ENCODE data around the gene MINPP1. TPM values are rescaled to one million over a fixed set of nuclear protein-coding genes. Genes with fewer than 3 reads are reported as not detected.

MINPP1 gene
- total and polyA plus RNA-seq, 2 donors, result 11.1 to 16.9 TPM

DNA sequence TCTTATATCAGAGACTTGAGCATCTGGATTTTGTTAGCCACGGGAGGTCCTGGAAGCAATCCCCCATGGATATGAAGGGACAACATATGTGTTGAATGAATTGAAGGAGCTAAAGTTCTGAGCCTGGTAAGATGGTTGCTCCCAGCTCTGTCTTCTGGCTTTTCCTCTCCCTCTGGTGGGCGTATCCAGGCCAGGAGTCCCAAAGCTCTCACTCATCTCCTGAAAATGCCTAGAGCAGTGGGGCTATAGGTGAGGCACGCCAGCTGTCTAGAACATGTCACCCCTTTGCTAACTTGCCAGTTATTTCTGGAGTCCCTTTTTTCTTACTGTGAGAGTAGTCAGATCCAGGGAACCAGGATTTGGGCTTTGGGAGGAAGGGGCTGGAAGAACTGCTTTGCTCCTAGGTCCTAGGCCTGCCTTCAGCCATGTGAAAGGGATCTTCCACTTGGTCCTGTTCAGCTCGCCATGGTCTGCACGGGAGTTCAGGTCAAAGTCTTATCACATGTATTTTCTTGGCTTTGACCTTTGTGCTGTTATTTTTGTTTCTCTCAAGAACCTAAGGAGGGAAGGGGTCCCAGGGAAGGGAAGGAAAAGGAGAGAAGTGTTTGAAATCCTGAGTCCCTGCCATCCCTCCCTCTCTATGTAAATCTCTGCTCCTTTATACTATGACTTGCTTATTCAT is 73.6 kb downstream of the MINPP1 start:
- Histone ChIP-seq H3K9me3 (ENCODE audit: control insufficient read depth in 2 of 2, insufficient read depth in 1 of 2, low read length in 1 of 2) (no peaks in the 10 kb centered on the region), H3K4me1 (ENCODE audit: control insufficient read depth in 2 of 2, insufficient read depth in 2 of 2, low read length in 2 of 2) (no peaks in the 10 kb centered on the region), H3K27ac (ENCODE audit: low read depth in 1 of 2, low read length in 1 of 2) (no peak overlapping the region), H3K27me3 (ENCODE audit: control insufficient read depth in 2 of 2, insufficient read depth in 1 of 2, low read length in 1 of 2) (no peaks in the 10 kb centered on the region), H3K4me3 (ENCODE audit: low read length in 2 of 2) (no peak overlapping the region), H3K36me3 (ENCODE audit: control insufficient read depth in 2 of 2, insufficient read depth in 2 of 2, low read length in 1 of 2) (no peaks in the 10 kb centered on the region)
- 95% methylated on average over 5 of the region's 5 CpGs for WGBS
- no peak for DNase-seq (ENCODE audit: low read depth in 6 of 9, low spot score in 9 of 9)

DNA sequence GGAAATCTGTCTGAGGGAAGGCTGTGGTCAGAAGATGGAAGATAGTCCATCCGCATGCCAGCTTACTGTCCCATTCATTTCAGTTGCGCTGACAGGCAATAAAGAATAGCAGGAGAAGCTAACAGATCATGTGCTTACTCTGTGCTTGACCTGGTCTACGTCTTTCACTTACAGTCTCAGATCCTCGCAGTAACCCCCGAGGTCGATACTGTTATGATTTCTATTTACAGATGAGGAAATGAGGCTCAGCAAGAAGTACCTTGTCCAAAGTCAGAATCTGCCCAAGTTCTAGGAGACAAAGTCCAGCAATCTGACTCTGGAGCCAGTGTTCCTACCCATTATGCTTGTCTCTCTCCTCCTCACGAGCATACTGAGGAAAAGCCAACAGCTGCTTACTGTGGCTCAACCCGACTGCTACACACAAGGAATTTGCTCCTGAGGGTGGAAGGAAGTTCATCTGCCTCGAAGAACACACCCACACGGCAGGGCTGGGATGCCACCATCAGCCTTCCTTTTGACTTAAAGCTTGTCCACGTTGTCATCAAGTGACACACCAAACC is 74.2 kb downstream of the MINPP1 start:
- 63% methylated on average over 11 of the region's 11 CpGs for WGBS
- Histone ChIP-seq H3K36me3 (ENCODE audit: control insufficient read depth in 2 of 2, insufficient read depth in 2 of 2, low read length in 1 of 2) (no peaks in the 10 kb centered on the region), H3K27ac (ENCODE audit: low read depth in 1 of 2, low read length in 1 of 2) (no peak overlapping the region)

GRCh38 chr10:87579563-87579962 is 74.9 kb downstream of the MINPP1 start:
- Histone ChIP-seq H3K27ac (ENCODE audit: low read depth in 1 of 2, low read length in 1 of 2) (no peak overlapping the region), H3K36me3 (ENCODE audit: control insufficient read depth in 2 of 2, insufficient read depth in 2 of 2, low read length in 1 of 2) (no peaks in the 10 kb centered on the region), H3K4me3 (ENCODE audit: low read length in 2 of 2) (no peak overlapping the region), H3K4me1 (ENCODE audit: control insufficient read depth in 2 of 2, insufficient read depth in 2 of 2, low read length in 2 of 2) (no peaks in the 10 kb centered on the region), H3K27me3 (ENCODE audit: control insufficient read depth in 2 of 2, insufficient read depth in 1 of 2, low read length in 1 of 2) (no peaks in the 10 kb centered on the region), H3K9me3 (ENCODE audit: control insufficient read depth in 2 of 2, insufficient read depth in 1 of 2, low read length in 1 of 2) (no peaks in the 10 kb centered on the region)
- WGBS, result 96% methylated on average over 1 of the region's 1 CpG
- DNase-seq (ENCODE audit: low read depth in 6 of 9, low spot score in 9 of 9), result no peak

More for the DNA sequence above, 74.2 kb downstream of the MINPP1 start:
- DNase-seq (ENCODE audit: low read depth in 6 of 9, low spot score in 9 of 9), result no peak
- Histone ChIP-seq H3K9me3 (ENCODE audit: control insufficient read depth in 2 of 2, insufficient read depth in 1 of 2, low read length in 1 of 2) (no peaks in the 10 kb centered on the region), H3K27me3 (ENCODE audit: control insufficient read depth in 2 of 2, insufficient read depth in 1 of 2, low read length in 1 of 2) (no peaks in the 10 kb centered on the region), H3K4me3 (ENCODE audit: low read length in 2 of 2) (no peak overlapping the region), H3K4me1 (ENCODE audit: control insufficient read depth in 2 of 2, insufficient read depth in 2 of 2, low read length in 2 of 2) (no peaks in the 10 kb centered on the region)

GRCh38 chr10:87580016-87580415 is 75.3 kb downstream of the MINPP1 start:
- no peaks in the 10 kb centered on the region for H3K27me3 ChIP-seq (ENCODE audit: control insufficient read depth in 2 of 2, insufficient read depth in 1 of 2, low read length in 1 of 2)
- no peak overlapping the region for H3K4me3 ChIP-seq (ENCODE audit: low read length in 2 of 2)
- H3K9me3 ChIP-seq (ENCODE audit: control insufficient read depth in 2 of 2, insufficient read depth in 1 of 2, low read length in 1 of 2), result no peaks in the 10 kb centered on the region
- no peak for DNase-seq (ENCODE audit: low read depth in 6 of 9, low spot score in 9 of 9)
- no peak overlapping the region for H3K27ac ChIP-seq (ENCODE audit: low read depth in 1 of 2, low read length in 1 of 2)
- 80% methylated on average over 1 of the region's 1 CpG for WGBS
- H3K36me3 ChIP-seq (ENCODE audit: control insufficient read depth in 2 of 2, insufficient read depth in 2 of 2, low read length in 1 of 2), result no peaks in the 10 kb centered on the region
- H3K4me1 ChIP-seq (ENCODE audit: control insufficient read depth in 2 of 2, insufficient read depth in 2 of 2, low read length in 2 of 2), result no peaks in the 10 kb centered on the region

DNA sequence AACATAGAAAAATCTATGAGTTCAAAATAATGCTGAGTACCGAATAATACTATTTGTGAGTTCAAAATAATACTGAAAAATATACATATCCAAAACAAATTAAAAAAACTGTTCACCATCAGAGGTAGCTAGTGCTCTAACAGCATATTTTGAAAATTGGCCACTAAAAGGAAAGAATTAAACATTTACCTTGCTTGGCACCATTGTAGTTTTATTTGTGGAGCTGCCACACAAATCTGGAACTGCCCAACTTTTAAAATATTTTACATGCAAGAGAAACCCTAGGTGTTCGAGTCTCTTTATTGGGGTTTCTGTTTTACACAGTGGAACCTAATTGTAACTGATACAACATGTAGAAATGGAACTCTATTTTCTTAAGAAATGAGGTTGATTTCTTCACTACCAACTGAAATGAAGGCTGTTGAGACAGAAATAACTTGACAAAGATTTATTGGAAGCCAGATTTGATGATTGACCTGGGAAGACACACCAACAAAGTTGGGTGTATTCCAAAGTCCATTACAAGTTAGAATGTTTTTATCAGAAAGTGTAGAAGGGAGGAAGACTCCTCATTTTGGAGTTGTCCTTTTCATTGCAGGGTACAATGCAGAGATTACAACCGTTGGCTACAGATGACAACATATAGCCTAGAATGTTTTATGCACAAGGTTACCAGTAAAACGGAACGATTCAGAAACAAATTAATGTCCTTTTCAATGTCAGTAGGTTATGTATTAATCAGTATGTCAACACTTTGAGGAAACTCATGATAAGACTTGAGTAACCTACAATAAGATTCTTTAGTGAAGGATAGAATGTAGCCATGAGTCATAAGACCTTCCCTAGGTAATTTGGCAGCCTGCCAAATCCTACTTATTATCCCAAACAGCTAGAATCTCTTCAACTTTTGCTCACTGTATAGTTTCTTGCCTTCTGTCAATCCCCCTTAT is 81.1 kb downstream of the MINPP1 start:
- no peak for DNase-seq (ENCODE audit: low read depth in 6 of 9, low spot score in 9 of 9)
- no peak overlapping the region for H3K4me3 ChIP-seq (ENCODE audit: low read length in 2 of 2)
- H3K9me3 ChIP-seq (ENCODE audit: control insufficient read depth in 2 of 2, insufficient read depth in 1 of 2, low read length in 1 of 2), result no peaks in the 10 kb centered on the region
- H3K4me1 ChIP-seq (ENCODE audit: control insufficient read depth in 2 of 2, insufficient read depth in 2 of 2, low read length in 2 of 2), result no peaks in the 10 kb centered on the region
- WGBS, result 95% methylated on average over 5 of the region's 5 CpGs
- H3K27ac ChIP-seq (ENCODE audit: low read depth in 1 of 2, low read length in 1 of 2), result no peak overlapping the region
- H3K27me3 ChIP-seq (ENCODE audit: control insufficient read depth in 2 of 2, insufficient read depth in 1 of 2, low read length in 1 of 2), result no peaks in the 10 kb centered on the region
- H3K36me3 ChIP-seq (ENCODE audit: control insufficient read depth in 2 of 2, insufficient read depth in 2 of 2, low read length in 1 of 2), result no peaks in the 10 kb centered on the region

DNA sequence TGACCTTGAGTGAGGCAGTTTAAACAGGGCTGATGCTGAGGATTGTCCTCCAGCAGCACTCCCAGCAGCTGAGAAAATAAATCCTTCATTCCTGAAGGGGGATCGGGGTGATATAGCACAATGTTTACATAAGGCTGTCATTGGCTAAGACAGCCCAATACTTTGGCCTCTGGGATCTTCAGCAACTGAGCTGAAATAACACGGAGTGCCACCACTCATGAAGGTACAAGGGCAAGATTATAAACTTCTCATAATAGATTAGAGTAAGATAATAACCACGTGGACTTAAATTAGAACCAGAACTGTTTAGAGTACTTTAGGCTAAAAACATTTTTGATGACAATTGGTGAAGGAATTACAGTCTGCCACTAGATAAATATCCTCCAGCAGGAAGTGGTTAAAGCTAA is 85.0 kb downstream of the MINPP1 start:
- Histone ChIP-seq H3K9me3 (ENCODE audit: control insufficient read depth in 2 of 2, insufficient read depth in 1 of 2, low read length in 1 of 2) (no peaks in the 10 kb centered on the region), H3K27me3 (ENCODE audit: control insufficient read depth in 2 of 2, insufficient read depth in 1 of 2, low read length in 1 of 2) (no peaks in the 10 kb centered on the region), H3K4me3 (ENCODE audit: low read length in 2 of 2) (no peak overlapping the region), H3K27ac (ENCODE audit: low read depth in 1 of 2, low read length in 1 of 2) (no peak overlapping the region), H3K36me3 (ENCODE audit: control insufficient read depth in 2 of 2, insufficient read depth in 2 of 2, low read length in 1 of 2) (no peaks in the 10 kb centered on the region), H3K4me1 (ENCODE audit: control insufficient read depth in 2 of 2, insufficient read depth in 2 of 2, low read length in 2 of 2) (no peaks in the 10 kb centered on the region)
- 84% methylated on average over 3 of the region's 3 CpGs for WGBS
- no peak for DNase-seq (ENCODE audit: low read depth in 6 of 9, low spot score in 9 of 9)

DNA sequence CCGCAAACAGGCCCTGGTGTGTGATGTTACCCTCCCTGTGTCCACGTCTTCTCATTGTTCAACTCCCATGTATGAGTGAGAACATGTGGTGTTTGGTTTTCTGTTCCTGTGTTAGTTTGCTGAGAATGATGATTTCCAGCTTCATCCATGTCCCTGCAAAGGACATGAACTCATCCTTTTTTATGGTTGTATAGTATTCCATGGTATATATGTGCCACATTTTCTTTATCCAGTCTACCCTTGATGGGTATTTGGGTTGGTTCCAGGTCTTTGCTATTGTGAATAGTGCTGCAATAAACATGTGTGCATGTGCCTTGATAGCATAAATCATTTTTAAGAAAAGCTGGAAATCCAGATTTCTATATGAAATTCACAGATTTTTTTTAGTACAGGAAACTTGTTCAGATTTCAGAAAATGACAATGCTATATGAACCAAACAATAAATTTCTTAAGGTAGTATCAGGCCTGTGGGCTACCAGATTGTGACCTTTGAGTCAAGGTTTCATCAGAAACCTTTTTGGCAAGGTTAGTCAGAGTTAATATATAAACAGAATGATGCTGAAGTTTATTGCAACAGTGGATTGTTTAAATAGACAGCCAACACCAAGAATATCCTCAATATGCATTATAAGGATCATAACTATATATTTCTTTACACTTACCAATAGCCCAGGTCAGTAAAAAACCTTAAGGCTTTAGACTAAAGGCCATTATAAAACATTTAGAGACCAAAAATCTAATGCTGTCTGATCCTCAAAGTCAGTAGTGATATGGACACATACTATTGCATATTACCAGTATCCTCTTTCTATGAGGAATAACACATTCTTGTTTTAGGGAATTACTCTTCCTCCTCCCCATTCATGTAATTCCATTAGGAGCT is 86.3 kb downstream of the MINPP1 start:
- 96% methylated on average over 2 of the region's 2 CpGs for WGBS
- Histone ChIP-seq H3K9me3 (ENCODE audit: control insufficient read depth in 2 of 2, insufficient read depth in 1 of 2, low read length in 1 of 2) (no peaks in the 10 kb centered on the region), H3K36me3 (ENCODE audit: control insufficient read depth in 2 of 2, insufficient read depth in 2 of 2, low read length in 1 of 2) (no peaks in the 10 kb centered on the region), H3K4me3 (ENCODE audit: low read length in 2 of 2) (no peak overlapping the region), H3K27ac (ENCODE audit: low read depth in 1 of 2, low read length in 1 of 2) (no peak overlapping the region), H3K4me1 (ENCODE audit: control insufficient read depth in 2 of 2, insufficient read depth in 2 of 2, low read length in 2 of 2) (no peaks in the 10 kb centered on the region), H3K27me3 (ENCODE audit: control insufficient read depth in 2 of 2, insufficient read depth in 1 of 2, low read length in 1 of 2) (no peaks in the 10 kb centered on the region)
- DNase-seq (ENCODE audit: low read depth in 6 of 9, low spot score in 9 of 9), result no peak

- no peak overlapping the region for H3K27ac ChIP-seq (ENCODE audit: low read depth in 1 of 2, low read length in 1 of 2)
Measured at GRCh38 chr10:87591589-87591886, 86.8 kb downstream of the MINPP1 start.

More at GRCh38 chr10:87591589-87591886, 86.8 kb downstream of the MINPP1 start:
- H3K36me3 ChIP-seq (ENCODE audit: control insufficient read depth in 2 of 2, insufficient read depth in 2 of 2, low read length in 1 of 2), result no peaks in the 10 kb centered on the region
- no peaks in the 10 kb centered on the region for H3K4me1 ChIP-seq (ENCODE audit: control insufficient read depth in 2 of 2, insufficient read depth in 2 of 2, low read length in 2 of 2)
- H3K4me3 ChIP-seq (ENCODE audit: low read length in 2 of 2), result no peak overlapping the region
- no peak for DNase-seq (ENCODE audit: low read depth in 6 of 9, low spot score in 9 of 9)
- no peaks in the 10 kb centered on the region for H3K27me3 ChIP-seq (ENCODE audit: control insufficient read depth in 2 of 2, insufficient read depth in 1 of 2, low read length in 1 of 2)
- H3K9me3 ChIP-seq (ENCODE audit: control insufficient read depth in 2 of 2, insufficient read depth in 1 of 2, low read length in 1 of 2), result no peaks in the 10 kb centered on the region

All from thymus (tissue), 11 donors.